Fibroblast of gingiva (primary cell): ENCODE data around the gene TEX10.
"Not testable (repeated sequence)": the region's sequence is repeated elsewhere in the genome, so short reads cannot be mapped to it uniquely, and the experiment has no call there.

Experiments used
- DNase-seq: peaks from one replicate; pipeline ENCODE4 v3.0.0-alpha.2; 2011; ENCODE audit warnings: low read depth

TEX10 gene

DNA sequence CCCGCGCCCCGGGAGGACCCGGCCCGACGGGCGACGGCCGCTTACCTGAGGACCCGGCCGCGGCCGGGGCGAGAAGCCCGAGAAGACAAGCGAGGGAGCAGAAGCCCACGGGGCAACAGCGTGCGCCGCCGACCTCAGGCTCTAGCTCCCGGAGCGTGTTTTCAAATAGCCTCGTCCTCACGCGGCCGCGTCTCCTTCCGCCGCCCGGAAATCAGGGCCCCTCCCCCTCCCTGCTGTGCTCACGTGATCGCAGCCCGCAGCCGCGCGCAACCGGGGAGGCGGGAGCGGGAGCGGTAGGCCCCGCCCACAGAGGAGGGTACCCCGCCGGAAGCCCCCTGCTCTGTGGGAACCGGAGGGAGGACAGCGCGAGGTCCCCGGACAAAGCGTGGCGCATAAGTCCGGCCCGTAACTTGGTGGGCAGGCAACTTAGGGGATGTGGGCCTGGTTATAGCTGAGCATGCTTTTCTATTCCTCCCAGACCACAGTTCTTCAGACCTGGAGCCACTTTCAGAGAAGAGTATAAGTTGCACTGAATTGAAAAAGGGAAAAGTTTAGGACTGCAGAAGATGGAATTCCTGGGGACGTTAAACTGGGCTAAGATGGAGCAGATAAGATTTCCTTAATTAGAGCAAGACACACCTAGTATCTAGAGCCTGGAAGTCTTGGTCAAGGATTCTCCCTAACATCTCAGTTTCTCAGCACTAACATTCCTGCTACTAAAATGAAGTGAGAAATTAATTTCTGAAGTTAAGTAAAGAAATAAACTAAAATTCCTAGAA, at the start of gene TEX10:
TSS of gene TEX10 (minus strand) at position 216 of the 779 bp plus-strand sequence. CDS start 3,579 bp downstream, outside the sequence.
- DNase-seq, result peak; percentile 86

DNA sequence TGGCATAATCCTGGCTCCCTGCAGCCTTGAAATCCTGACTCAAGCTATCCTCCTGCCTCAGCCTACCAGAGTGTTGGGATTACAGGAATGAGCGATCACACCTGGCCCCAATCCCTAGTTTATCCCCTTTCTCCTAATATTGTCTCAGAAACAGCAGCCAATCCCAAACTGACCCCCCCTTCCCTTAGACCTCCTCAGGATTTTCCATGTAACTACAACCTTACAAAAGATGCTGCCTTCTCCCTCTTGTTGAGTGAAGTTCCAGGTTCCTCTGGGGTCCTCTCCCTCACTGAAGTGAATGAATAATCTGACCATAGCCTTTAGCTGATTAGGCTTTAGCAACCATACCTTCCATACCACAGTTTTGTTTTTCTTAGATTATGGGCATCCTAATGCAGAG, 48.3 kb upstream of the TEX10 start:
- DNase-seq, result no peak

DNA sequence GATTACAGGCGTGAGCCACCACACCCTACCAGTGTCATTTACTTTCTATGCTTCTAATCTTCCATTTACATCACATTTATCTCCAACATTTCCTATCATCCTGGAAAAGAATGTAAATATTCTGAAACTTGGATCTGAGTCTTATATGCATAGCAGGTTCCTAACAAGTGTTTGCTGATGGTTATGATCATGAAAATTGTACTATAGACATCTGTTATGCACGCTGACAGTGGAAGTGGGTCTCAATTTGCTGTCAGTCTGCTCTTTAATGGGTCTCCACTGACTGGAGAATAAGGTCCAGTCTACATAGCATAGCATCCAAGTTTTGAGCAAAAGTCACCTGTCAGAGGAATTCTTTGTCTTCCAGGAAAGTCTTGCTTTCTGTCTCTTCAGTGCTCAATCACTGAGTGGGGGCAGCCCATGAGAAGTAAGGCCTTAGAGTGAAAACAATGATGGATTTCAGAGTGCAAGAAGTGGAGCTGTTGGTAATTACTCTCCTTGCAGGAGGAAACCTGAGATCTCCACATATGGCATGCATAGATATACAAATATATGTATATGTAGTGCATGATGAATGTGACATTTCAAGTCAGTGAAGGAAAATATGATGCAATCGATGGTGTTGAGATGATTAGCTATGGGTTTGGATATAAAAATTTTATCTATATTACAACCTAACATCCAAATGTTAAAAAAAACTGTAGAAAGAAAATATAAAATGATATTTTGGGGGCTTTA, 45.0 kb upstream of the TEX10 start:
- no peak for DNase-seq

DNA sequence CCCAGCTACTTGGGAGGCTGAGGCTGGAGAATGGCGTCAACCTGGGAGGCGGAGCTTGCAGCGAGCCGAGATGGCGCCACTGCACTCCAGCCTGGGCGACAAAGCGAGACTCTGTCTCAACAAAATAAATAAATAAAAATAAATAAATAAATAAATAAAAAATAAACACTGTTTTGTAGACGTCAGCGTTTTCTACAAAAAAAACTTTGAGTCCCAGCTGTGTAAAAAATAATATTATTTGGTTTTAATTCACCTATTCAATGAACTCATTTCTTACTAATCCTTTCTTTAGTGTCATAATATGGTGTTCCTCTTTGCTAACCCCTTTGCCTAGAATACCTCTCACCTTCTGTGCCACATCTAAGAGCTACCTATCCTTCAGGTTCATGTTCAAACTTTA, 44.0 kb upstream of the TEX10 start:
- DNase-seq, result no peak

- DNase-seq, result no peak
These were observed 42.1 kb upstream of the TEX10 start for GRCh38 chr9:100394816-100395215.

DNA sequence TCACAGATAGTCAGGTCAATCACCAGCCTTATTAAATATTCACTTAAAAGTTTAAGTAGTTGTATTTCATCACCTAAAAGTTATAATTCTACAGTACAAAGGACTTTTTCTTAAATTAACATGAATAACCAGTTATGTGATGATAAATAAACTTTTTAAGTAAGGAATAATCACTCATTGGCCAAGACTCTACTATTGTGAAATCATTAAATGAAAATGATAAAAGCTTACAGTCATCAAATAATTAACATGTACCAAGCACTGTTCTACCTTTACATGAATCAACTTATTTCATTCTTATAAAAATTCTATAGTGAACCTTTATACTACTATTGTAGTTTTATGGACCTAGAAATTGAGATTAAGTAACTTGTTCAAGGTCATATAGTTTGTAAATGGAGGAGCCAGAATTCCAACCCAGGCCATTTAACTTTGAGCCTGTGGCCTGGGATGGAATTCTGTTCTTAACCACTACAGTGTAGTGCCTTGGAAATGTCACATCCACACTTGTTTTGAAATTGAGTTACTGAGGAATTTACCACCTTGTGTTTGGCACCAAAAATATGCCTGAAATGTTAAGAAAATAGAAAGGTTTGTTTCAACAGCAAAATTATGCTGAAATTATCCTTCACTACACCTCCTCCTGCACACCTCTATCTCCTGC, 41.4 kb upstream of the TEX10 start:
- DNase-seq, result no peak

DNA sequence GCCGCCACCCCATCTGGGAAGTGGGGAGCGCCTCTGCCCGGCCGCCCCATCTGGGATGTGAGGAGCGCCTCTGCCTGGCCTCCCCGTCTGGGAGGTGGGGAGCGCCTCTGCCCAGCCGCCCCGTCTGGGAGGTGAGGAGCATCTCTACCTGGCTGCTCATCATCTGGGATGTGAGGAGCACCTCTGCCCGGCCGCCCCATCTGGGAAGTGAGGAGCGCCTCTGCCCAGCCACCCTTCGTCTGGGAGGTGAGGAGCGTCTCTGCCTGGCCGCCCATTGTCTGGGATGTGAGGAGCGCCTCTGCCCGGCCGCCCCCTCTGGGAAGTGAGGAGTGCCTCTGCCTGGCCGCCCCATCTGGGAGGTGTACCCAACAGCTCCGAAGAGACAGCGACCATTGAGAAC, 40.2 kb upstream of the TEX10 start:
- not testable (repeated sequence) for DNase-seq

GRCh38 chr9:100379862-100380261, 27.1 kb upstream of the TEX10 start:
- no peak for DNase-seq

DNA sequence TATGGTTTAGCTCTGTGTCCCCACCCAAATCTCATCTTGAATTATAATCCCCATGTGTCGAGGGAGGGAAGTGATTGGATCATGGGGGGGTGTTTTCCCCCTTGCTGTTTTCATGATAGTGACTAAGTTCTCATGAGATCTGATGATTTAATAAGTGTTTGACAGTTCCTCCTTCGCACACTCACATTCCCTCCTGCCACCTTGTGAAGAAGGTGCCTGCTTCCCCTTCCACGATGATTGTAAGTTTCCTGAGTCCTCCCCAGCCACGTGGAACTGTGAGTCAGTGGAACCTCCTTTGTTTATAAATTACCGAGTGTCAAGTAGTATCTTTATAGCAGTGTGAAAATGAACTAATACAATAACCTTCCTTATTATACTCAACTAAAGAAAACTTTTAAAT, 24.3 kb upstream of the TEX10 start:
- no peak for DNase-seq

GRCh38 chr9:100375658-100376057, 22.9 kb upstream of the TEX10 start:
- DNase-seq, result no peak

- no peak for DNase-seq
These were observed 19.9 kb upstream of the TEX10 start for GRCh38 chr9:100372648-100373047.

- no peak for DNase-seq
These were observed 17.5 kb upstream of the TEX10 start for GRCh38 chr9:100370064-100370723.

DNA sequence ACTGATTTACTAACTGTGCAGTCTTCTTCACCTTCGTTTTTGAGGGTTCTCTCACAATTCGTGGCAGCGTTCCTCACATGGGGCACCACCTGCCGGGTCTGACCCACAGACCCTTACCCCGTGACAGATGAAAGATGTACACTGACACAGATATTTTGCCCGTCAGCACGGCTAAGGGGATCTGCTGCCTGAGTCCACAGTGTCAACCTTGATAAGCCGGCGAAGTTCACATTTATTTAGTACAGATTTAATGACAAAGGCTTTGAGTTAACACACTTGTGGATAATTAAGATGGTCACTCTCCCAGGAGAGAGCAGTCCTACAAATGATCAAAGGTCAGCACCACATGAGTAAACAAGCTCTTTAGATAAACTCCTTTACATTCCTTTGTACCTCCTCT, 15.9 kb upstream of the TEX10 start:
- DNase-seq, result no peak

- no peak for DNase-seq
These were observed 13.4 kb upstream of the TEX10 start for GRCh38 chr9:100366121-100366520.

- no peak for DNase-seq
These were observed 11.3 kb upstream of the TEX10 start for GRCh38 chr9:100364013-100364412.

DNA sequence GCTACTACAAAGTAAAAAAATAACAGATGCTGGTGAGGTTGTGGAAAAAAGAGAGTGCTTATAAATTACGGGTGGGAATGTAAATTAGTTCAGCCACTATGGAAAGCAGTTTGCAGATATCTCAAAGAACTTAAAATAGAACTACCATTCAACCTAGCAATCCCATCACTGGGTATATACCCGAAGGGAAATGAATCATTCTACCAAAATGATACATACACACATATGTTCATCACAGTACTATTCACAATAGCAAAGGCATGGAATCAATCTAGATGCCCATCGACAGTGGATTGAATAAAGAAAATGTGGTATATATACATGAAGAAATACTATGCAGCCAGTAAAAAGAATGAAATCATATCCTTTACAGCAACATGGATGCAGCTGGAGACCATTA, 6.3 kb upstream of the TEX10 start:
- no peak for DNase-seq

DNA sequence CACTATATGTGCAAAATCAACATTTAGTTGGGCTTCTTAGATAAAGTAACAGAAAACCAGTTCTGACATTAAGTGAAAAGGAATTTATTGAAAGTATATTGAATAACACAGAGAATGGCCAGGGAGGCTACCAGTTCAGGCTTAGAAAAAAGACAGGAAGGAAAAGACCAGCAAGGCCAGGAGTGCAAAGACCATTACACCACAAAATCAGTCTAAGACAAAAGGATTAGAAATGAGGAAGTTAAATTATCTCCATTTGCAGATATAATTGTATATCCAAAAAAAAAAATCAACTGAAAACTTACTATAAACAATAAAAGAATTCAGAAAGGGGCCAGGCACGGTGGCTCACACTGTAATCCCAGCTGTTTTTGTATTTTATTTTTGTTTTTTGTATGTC, 4.8 kb upstream of the TEX10 start:
- DNase-seq, result no peak

- no peak for DNase-seq
These were observed 2.8 kb upstream of the TEX10 start for GRCh38 chr9:100355561-100355960.

GRCh38 chr9:100354121-100354800, 1.5 kb upstream of the TEX10 start:
- no peak for DNase-seq

GRCh38 chr9:100352201-100352726, 478 bp downstream of the TEX10 start:
- peak; percentile 6 for DNase-seq

DNA sequence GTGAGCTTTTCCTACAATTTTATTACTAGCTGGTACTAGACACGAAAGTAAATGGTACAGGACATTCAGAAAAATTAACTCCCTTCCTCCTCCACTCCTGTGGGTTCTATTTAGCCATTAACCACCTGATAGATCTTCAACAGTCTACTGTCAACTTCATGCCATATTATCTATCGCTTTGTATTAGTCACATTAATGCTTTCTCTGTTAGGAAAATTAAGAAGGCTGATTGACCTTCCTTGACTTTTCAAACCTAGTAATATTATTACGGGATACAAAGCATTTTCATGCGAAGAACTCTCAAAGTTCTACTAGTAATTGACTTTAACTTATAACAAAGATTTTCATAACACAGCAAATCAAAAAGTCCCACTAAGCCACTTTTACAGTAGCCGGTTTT, 1.2 kb downstream of the TEX10 start:
- no peak for DNase-seq

GRCh38 chr9:100350188-100350587, 2.6 kb downstream of the TEX10 start:
- DNase-seq, result no peak
